WTC11 (cell line): Measurements from ENCODE around the gene KCTD4. TPM values are rescaled to one million over a fixed set of nuclear protein-coding genes. Genes with fewer than 3 reads are reported as not detected.

Experiments
- ATAC-seq: fragments of 200-7000 bp; cut with Tn5 transposase; 2 replicates; pipeline ENCODE4 v1.10.0; 2021; ENCODE audit warnings: mild to moderate bottlenecking, moderate library complexity
- CTCF ChIA-PET: fragments of 300-600 bp; sonication (Branson Sonifier 250); formaldehyde crosslinking; loops from one replicate; lab custom pipeline; 2021; ENCODE audit warnings: antibody characterized with exemption; lab: Charles Lee
- POLR2A ChIA-PET: fragments of 350-600 bp; sonication (Branson Sonifier 250); formaldehyde crosslinking; loops from one replicate; lab custom pipeline; 2021; ENCODE audit warnings: antibody characterized with exemption; lab: Charles Lee
- DNase-seq: peaks from one replicate; pipeline ENCODE4 v3.0.0; 2021; ENCODE audit warnings: low spot score
- H3K27ac Mint-ChIP-seq: 2 replicates; pipeline ENCODE4 v1.8.0; 2021; ENCODE audit warnings: mixed read lengths
- H3K27me3 Mint-ChIP-seq: 2 replicates; pipeline ENCODE4 v1.8.0; 2021; ENCODE audit warnings: low read depth, mild to moderate bottlenecking, moderate library complexity, mixed read lengths
- H3K36me3 Mint-ChIP-seq: 2 replicates; pipeline ENCODE4 v1.8.0; 2021; ENCODE audit warnings: mixed read lengths
- H3K4me1 Mint-ChIP-seq: 2 replicates; pipeline ENCODE4 v1.8.0; 2022; ENCODE audit warnings: mixed read lengths
- H3K4me3 Mint-ChIP-seq: 2 replicates; pipeline ENCODE4 v1.8.0; 2021; ENCODE audit warnings: mild to moderate bottlenecking, moderate library complexity, mixed read lengths
- H3K9me3 Mint-ChIP-seq: 2 replicates; pipeline ENCODE4 v1.8.0; 2021; ENCODE audit warnings: mixed read lengths
- ATF3 ChIP-seq: sonication (generic); formaldehyde crosslinking; conservative IDR thresholded peaks from 2 replicates; pipeline ENCODE4 v1.8.1; 2022; ENCODE audit warnings: mild to moderate bottlenecking, missing genetic modification reagents
- ATF6 ChIP-seq: sonication (generic); formaldehyde crosslinking; IDR thresholded peaks from 2 replicates; pipeline ENCODE4 v1.8.1; 2023; ENCODE audit warnings: mild to moderate bottlenecking, missing genetic modification reagents
- CBFB ChIP-seq: sonication (generic); formaldehyde crosslinking; IDR thresholded peaks from 2 replicates; pipeline ENCODE4 v1.8.1; 2022; ENCODE audit warnings: mild to moderate bottlenecking, low read depth, missing genetic modification reagents
- CTCF ChIP-seq: fragments of 200-600 bp; IDR thresholded peaks from 2 replicates; pipeline ENCODE4 v1.8.0; 2022; ENCODE audit warnings: antibody characterized with exemption
- ERG ChIP-seq: fragments of 250-450 bp; sonication (Bioruptor Pico); IDR thresholded peaks from 2 replicates; pipeline ENCODE4 v1.8.0; 2021; ENCODE audit warnings: mild to moderate bottlenecking
- ESRRA ChIP-seq: sonication (generic); formaldehyde crosslinking; IDR thresholded peaks from 2 replicates; pipeline ENCODE4 v1.8.1; 2022; ENCODE audit warnings: mild to moderate bottlenecking, missing genetic modification reagents, borderline replicate concordance
- HMGXB4 ChIP-seq: sonication (generic); formaldehyde crosslinking; IDR thresholded peaks from 2 replicates; pipeline ENCODE4 v1.8.1; 2023; ENCODE audit warnings: mild to moderate bottlenecking, moderate library complexity, missing genetic modification reagents
- KAT7 ChIP-seq: sonication (generic); formaldehyde crosslinking; IDR thresholded peaks from 2 replicates; pipeline ENCODE4 v1.8.1; 2023; ENCODE audit warnings: missing genetic modification reagents, mild to moderate bottlenecking, borderline replicate concordance
- MYBL2 ChIP-seq: sonication (generic); formaldehyde crosslinking; IDR thresholded peaks from 2 replicates; pipeline ENCODE4 v1.8.1; 2023; ENCODE audit warnings: mild to moderate bottlenecking, moderate library complexity, missing genetic modification reagents
- PREB ChIP-seq: sonication (generic); formaldehyde crosslinking; IDR thresholded peaks from 2 replicates; pipeline ENCODE4 v1.8.1; 2022; ENCODE audit warnings: mild to moderate bottlenecking, missing genetic modification reagents, moderate library complexity, borderline replicate concordance
- SMAD4 ChIP-seq: sonication (generic); formaldehyde crosslinking; IDR thresholded peaks from 2 replicates; pipeline ENCODE4 v1.8.0; 2022; ENCODE audit warnings: mild to moderate bottlenecking, missing genetic modification reagents
- TCF7 ChIP-seq: sonication (generic); formaldehyde crosslinking; IDR thresholded peaks from 2 replicates; pipeline ENCODE4 v1.8.0; 2022; ENCODE audit warnings: mild to moderate bottlenecking, low read depth, missing genetic modification reagents, moderate library complexity
- ZNF425 ChIP-seq: fragments of 250-450 bp; sonication (Bioruptor Pico); conservative IDR thresholded peaks from 2 replicates; pipeline ENCODE4 v1.9.0; 2021; ENCODE audit warnings: mild to moderate bottlenecking
- ZNF532 ChIP-seq: fragments of 250-450 bp; sonication (Bioruptor Pico); IDR thresholded peaks from 2 replicates; pipeline ENCODE4 v1.9.0; 2021; ENCODE audit warnings: mild to moderate bottlenecking, borderline replicate concordance
- total RNA-seq: library from RNA; stranded (reverse); gene quantifications from 3 replicates; pipeline ENCODE4 v1.2.3, GENCODE V29; 2021

The KCTD4 gene
- total RNA-seq, 1 experiment from 2014 or later: not detected

- POLR2A ChIA-PET: no interaction called here
- Mint-ChIP-seq H3K9me3 (no peaks in the 10 kb centered on the region), H3K27me3 (no peaks in the 10 kb centered on the region), H3K36me3 (peaks cover 14% of the 10 kb centered on the region), H3K4me1 (peaks cover 7% of the 10 kb centered on the region), H3K27ac (no peak overlapping the region), H3K4me3 (no peak overlapping the region)
- ATAC-seq (no peak), DNase-seq (no peak)
- CTCF ChIA-PET: interaction anchor here (0.6 kb wide), 1 partner anchor 214 kb away, joined by 4 read pairs; no protein-coding TSS in a partner anchor
- no peak for TF ChIP-seq SMAD4 (CRISPR knock-in tag)
- TF ChIP-seq ESRRA: no peak
- no peak for TF ChIP-seq ZNF532
- no peak for TF ChIP-seq KAT7 (CRISPR knock-in tag)
- no peak for TF ChIP-seq ERG (CRISPR knock-in tag)
- TF ChIP-seq ZNF425: no peak
Observed at GRCh38 chr13:45208132-45208531, 7.3 kb upstream of the KCTD4 start.

- CTCF ChIA-PET: interaction anchor here (0.6 kb wide), 2 partner anchors 50 to 214 kb away, joined by 3 to 4 read pairs; no protein-coding TSS in a partner anchor
- no peak overlapping the region for H3K27ac Mint-ChIP-seq
Observed at GRCh38 chr13:45207319-45207718, 6.5 kb upstream of the KCTD4 start.

More at GRCh38 chr13:45207319-45207718, 6.5 kb upstream of the KCTD4 start:
- no peaks in the 10 kb centered on the region for H3K9me3 Mint-ChIP-seq
- no peak for DNase-seq
- no peak overlapping the region for H3K4me3 Mint-ChIP-seq
- POLR2A ChIA-PET: no interaction called here
- H3K4me1 Mint-ChIP-seq: peaks cover 7% of the 10 kb centered on the region
- H3K27me3 Mint-ChIP-seq: no peaks in the 10 kb centered on the region
- ATAC-seq: no peak
- peaks cover 14% of the 10 kb centered on the region for H3K36me3 Mint-ChIP-seq
- TF ChIP-seq ATF3 (CRISPR knock-in tag) (no peak), ATF6 (no peak), ERG (CRISPR knock-in tag) (no peak), MYBL2 (CRISPR knock-in tag) (no peak), PREB (no peak), CBFB (CRISPR knock-in tag) (no peak), HMGXB4 (CRISPR knock-in tag) (no peak), CTCF (no peak), TCF7 (no peak)
